NCI-H82 (cell line): ENCODE results near the gene TMEM51.

Source experiments
- DNase-seq: peaks from one replicate; lab custom pipeline; 2025; lab: John Stamatoyannopoulos, UW

Gene TMEM51

GRCh38 chr1:15128077-15128476 lies 25.5 kb upstream of the TMEM51 start:
- no peak for DNase-seq

GRCh38 chr1:15128520-15129313 lies 24.8 kb upstream of the TMEM51 start:
- peak; percentile 93 for DNase-seq

GRCh38 chr1:15129944-15130343 lies 23.6 kb upstream of the TMEM51 start:
- no peak for DNase-seq

GRCh38 chr1:15130607-15131006 lies 22.9 kb upstream of the TMEM51 start:
- no peak for DNase-seq

- no peak for DNase-seq
Measured at GRCh38 chr1:15132965-15133364, 20.6 kb upstream of the TMEM51 start.

- DNase-seq = no peak
Measured at GRCh38 chr1:15134285-15134684, 19.3 kb upstream of the TMEM51 start.

- peak; percentile 24 for DNase-seq
Measured at GRCh38 chr1:15135604-15136003, 17.9 kb upstream of the TMEM51 start.

- no peak for DNase-seq
Measured at GRCh38 chr1:15137809-15138208, 15.7 kb upstream of the TMEM51 start.

- peak; percentile 99 for DNase-seq
Measured at GRCh38 chr1:15139654-15140350, 13.7 kb upstream of the TMEM51 start.

- DNase-seq = no peak
Measured at GRCh38 chr1:15141935-15142539, 11.5 kb upstream of the TMEM51 start.

GRCh38 chr1:15145327-15145726 lies 8.2 kb upstream of the TMEM51 start:
- DNase-seq = no peak

GRCh38 chr1:15146142-15146680 lies 7.3 kb upstream of the TMEM51 start:
- DNase-seq = no peak

GRCh38 chr1:15146971-15147376 lies 6.6 kb upstream of the TMEM51 start:
- DNase-seq = no peak

GRCh38 chr1:15148004-15148403 lies 5.5 kb upstream of the TMEM51 start:
- DNase-seq = no peak

GRCh38 chr1:15148475-15148874 lies 5.1 kb upstream of the TMEM51 start:
- no peak for DNase-seq

GRCh38 chr1:15148941-15149340 lies 4.6 kb upstream of the TMEM51 start:
- DNase-seq = peak; percentile 74

GRCh38 chr1:15150376-15150775 lies 3.2 kb upstream of the TMEM51 start:
- DNase-seq = no peak

- DNase-seq = peak; percentile 94
Measured at GRCh38 chr1:15151377-15151806, 2.2 kb upstream of the TMEM51 start.

GRCh38 chr1:15151871-15152270 lies 1.7 kb upstream of the TMEM51 start:
- peak; percentile 69 for DNase-seq

GRCh38 chr1:15152318-15153183 lies 996 bp upstream of the TMEM51 start:
- DNase-seq = peak; percentile 95

GRCh38 chr1:15153842-15154479 lies 414 bp downstream of the TMEM51 start:
- DNase-seq = peak; percentile 84
